PC-9 (cell line): ENCODE data around the gene ATG9A.

ENCODE experiments used
- CTCF ChIP-seq: fragments of 200-600 bp; sonication (generic); conservative IDR thresholded peaks from 2 replicates; pipeline ENCODE4 v1.6.1; 2017; ENCODE audit warnings: mixed run types, antibody characterized with exemption, mild to moderate bottlenecking, moderate library complexity
- EZH2 ChIP-seq: fragments of 200-600 bp; sonication (generic); IDR thresholded peaks from 2 replicates; pipeline ENCODE4 v1.8.0; 2017; ENCODE audit warnings: antibody characterized with exemption, low read depth

DNA sequence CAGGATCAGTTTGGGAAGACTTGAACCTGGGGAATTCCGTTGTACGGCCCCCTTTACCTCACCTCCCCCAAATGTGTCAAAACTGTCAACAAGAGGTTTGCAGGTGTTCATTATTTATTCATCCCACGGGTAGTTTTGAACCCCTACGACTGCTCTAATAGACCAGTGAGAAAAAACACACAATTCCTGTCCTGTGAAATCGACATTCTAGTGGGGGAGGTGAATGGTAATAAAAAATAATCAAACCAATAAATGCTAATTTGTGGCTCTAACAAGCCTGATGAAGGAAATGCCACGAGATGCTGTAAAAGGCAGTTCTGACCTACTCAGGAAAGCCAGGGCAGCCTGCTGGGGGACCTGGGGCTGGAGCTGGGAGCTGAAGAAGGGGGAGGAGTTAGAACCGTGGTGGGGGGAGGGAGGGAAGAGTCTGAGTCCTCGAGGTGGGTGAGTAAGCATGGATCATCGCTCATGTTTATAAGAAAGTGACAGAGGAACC is 49.3 kb upstream of the ATG9A start:
- no peak for TF ChIP-seq EZH2
- no peak for TF ChIP-seq CTCF
